Epithelial cell of proximal tubule (primary cell): ENCODE measurements around the gene CDCA5. TPM values are rescaled to one million over a fixed set of nuclear protein-coding genes. Genes with fewer than 3 reads are reported as not detected.

ENCODE experiments used
- DNase-seq: peaks from one replicate; pipeline ENCODE4 v3.0.0-alpha.2; 2011; ENCODE audit warnings: low read depth
- H3K4me3 ChIP-seq: 2 replicates; pipeline ENCODE4 v1.5.1; 2011; ENCODE audit warnings: low read depth, mild to moderate bottlenecking, low read length
- total RNA-seq: library from RNA; depleted of rRNA; stranded (reverse); fragments of >200 nt; gene quantifications from 2 replicates; pipeline ENCODE4 v1.2.3, GENCODE V29; 2015
- TF ChIP-seq, protein P1 (sequence below): conservative IDR thresholded peaks from 2 replicates; pipeline ENCODE4 v1.5.1; 2012; ENCODE audit warnings: low read depth, mild to moderate bottlenecking, low read length

The CDCA5 gene
- total RNA-seq, 1 donor from 2014 or later, result 32.0 TPM

DNA sequence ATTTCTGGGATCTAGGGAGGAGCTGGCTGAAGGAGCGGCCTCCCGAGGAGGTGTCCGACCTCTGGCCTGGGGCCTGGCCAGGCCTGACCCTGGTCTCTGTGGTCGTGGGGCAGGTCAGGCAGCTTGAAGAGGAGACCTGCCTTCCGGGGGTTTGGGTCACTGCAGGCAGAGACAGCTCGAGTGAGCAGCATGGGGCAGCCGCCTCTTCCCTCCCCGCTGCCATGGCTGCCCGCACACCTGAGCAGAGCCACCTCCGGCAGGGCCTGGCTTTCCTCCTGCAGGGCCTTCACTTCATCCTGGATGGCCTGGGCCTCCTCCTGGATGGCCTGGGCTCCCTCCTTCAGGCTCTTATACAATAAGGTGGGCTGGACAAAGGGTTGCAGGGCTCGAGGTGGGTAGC is 17.5 kb downstream of the CDCA5 start:
- TF ChIP-seq, protein P1, sequence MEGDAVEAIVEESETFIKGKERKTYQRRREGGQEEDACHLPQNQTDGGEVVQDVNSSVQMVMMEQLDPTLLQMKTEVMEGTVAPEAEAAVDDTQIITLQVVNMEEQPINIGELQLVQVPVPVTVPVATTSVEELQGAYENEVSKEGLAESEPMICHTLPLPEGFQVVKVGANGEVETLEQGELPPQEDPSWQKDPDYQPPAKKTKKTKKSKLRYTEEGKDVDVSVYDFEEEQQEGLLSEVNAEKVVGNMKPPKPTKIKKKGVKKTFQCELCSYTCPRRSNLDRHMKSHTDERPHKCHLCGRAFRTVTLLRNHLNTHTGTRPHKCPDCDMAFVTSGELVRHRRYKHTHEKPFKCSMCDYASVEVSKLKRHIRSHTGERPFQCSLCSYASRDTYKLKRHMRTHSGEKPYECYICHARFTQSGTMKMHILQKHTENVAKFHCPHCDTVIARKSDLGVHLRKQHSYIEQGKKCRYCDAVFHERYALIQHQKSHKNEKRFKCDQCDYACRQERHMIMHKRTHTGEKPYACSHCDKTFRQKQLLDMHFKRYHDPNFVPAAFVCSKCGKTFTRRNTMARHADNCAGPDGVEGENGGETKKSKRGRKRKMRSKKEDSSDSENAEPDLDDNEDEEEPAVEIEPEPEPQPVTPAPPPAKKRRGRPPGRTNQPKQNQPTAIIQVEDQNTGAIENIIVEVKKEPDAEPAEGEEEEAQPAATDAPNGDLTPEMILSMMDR, result no peak
- DNase-seq, result no peak
- no peak overlapping the region for H3K4me3 ChIP-seq

DNA sequence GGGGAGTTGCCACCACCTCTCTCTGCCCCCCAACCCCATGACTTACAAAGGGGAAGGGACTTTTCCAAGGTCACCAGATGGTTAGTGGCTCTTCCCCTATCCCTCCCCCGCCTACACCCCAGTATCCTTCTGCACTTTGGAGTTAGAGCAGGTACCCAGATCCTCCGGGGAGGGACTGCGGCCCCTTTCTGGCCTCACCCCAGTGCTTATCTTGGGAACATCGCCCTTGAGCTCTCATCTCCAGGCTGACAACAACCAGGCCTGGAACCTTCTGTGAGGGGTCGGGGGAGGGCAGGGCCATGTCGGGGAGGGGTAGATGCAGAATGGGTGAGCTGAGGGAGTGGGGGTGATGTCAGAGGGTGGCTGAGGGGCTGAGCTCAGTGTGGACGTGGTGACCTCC is 18.0 kb downstream of the CDCA5 start:
- no peak for DNase-seq

DNA sequence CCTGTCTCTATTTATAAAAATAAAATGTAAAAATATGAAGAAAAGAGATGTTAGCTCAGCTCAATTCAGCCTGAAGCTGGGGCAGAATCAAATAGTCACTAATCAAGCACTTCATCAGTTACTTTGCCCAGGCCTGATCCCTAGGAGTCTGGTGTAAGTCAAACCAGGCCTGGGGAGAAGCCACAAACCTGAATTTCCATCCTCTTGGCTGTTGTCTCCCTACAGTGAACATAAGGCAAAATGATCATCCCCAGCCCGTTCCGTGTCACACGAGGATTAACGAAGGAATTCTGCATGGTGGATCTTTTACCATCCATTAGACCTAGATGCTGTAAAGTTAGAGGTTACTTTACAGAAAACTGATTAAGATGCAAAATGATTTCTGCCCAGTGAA is 19.0 kb downstream of the CDCA5 start:
- TF ChIP-seq, protein P1, result no peak
- DNase-seq, result no peak
- H3K4me3 ChIP-seq, result no peak overlapping the region

More for the DNA sequence above, 18.0 kb downstream of the CDCA5 start:
- H3K4me3 ChIP-seq, result no peak overlapping the region
- TF ChIP-seq, protein P1, result no peak

DNA sequence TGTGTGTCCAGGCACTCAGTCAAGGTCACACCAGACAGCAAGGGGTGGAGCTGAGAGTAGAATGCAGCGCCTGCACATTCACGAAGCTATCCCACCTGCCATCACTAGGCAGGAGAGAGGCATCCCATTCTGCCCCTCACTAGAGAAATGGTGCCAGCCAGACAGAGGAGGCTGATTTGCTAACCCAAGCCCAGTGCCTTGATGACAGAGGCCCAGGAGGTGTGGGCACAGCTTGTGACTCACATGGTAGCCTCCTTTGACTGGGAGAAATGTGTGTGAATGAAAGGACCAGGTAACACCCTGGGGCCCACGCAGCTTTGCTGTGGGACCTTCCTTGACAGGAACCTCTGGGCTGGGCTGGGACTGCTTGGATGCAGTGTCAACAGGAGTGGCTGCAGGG is 20.3 kb downstream of the CDCA5 start:
- H3K4me3 ChIP-seq, result no peak overlapping the region
- TF ChIP-seq, protein P1, result no peak
- no peak for DNase-seq

DNA sequence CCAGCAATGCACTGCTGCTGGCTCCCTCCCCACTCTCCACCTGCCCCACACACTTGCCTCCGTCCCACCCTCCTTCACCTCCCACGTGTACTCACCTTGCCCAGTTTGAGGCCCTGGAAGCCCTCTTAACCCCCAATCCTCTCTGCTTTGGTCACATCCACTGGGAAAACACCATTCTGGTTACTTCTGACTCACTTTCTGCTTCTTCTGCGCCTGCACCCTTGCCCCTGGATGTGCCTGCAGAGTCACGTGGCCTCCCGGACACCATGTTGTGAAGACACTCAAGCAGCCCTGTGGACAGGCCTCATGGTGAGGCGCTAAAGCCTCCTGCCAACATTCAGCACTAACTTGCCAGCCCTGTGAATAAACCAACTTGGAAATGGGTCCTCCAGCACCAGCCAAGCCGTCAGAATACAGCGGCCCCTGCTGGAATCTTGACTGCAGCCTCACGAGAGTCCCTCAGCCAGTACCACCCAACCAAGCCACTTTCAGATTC is 22.9 kb downstream of the CDCA5 start:
- no peak overlapping the region for H3K4me3 ChIP-seq
- TF ChIP-seq, protein P1, result peak; percentile 41
- no peak for DNase-seq

DNA sequence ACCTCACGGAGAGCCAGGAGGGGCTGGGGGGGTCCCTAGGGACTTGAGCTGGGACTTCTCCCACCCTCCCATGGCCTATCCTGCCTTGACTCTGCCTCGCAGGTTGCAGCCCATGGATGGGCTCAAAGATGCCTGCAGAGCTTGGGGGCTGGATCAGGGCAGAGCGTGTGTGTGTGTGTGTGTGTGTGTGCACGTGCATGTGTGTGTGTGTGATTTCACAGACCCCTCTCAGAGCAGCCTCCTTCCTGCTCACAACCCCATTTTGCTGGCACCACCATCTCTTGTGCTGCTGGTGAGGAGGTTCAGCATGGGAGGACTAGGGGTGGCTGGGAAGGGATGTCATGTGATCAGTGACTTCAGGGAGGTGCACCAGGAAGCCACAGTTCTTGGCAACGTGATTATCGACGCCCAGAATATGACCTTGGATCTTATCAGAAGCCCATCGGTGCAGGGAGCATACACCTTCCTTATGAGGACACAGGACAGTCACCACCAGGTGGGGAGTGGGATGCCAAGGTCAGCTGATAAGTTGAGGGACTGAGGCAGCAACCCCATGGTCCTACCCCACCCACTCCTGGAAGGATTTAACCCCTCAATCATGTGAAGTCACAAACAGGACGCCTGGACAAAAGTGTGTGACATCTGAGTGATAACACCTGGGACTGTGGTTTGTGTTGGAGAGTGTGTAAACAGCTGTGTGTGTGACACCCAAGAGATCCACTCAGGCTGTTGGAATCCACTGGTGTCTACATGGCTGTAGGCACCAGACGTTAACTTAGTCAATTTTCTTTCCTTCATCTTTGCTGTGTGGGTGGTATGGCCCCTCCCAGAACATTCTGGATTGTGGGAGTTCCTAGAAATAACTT is 23.6 kb downstream of the CDCA5 start:
- TF ChIP-seq, protein P1, result no peak
- DNase-seq, result no peak
- H3K4me3 ChIP-seq, result no peak overlapping the region

DNA sequence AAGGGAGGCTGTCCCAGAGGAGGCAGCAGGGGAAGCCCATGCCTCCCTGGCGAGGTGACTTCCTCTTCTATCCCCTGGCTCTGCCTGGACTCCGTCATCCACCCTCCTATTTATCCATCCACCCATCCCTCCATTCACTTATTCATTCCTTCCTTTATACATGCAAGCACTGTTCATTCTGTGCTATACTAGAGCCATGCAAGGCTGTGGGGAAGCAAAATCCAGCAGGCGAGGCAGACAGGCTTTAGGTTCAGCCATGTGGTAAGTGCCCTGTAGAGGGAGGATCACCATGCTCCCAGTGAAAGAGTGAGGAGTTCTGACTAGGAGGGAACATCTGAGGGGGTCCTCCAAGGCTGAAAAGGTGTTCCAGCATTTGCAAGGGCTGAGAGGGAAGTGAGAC is 24.3 kb downstream of the CDCA5 start:
- DNase-seq, result no peak
- TF ChIP-seq, protein P1, result no peak
- H3K4me3 ChIP-seq, result no peak overlapping the region
